Osteoblast (primary cell): Measurements from ENCODE around the gene SVEP1. TPM values are rescaled to one million over a fixed set of nuclear protein-coding genes. Genes with fewer than 3 reads are reported as not detected.

Experiments used
- DNase-seq: peaks from one replicate; pipeline ENCODE4 v3.0.0; 2011; ENCODE audit warnings: low spot score, mixed read lengths; ENCODE audit not compliant: insufficient read length; ENCODE audit errors: missing footprints
- H2AFZ ChIP-seq: 2 replicates; pipeline ENCODE4 v1.6.0; 2011; ENCODE audit warnings: mild to moderate bottlenecking, low read length
- H3K27ac ChIP-seq: 2 replicates; pipeline ENCODE4 v1.5.1; 2011; ENCODE audit warnings: mild to moderate bottlenecking, low read depth, low read length, moderate library complexity
- H3K27me3 ChIP-seq: 2 replicates; pipeline ENCODE4 v1.6.0; 2012; ENCODE audit warnings: mild to moderate bottlenecking, control low read depth, inconsistent platforms, low read length, moderate library complexity; ENCODE audit not compliant: insufficient read depth
- H3K36me3 ChIP-seq: 2 replicates; pipeline ENCODE4 v1.5.1; 2011; ENCODE audit warnings: mild to moderate bottlenecking, low read length, control low read depth, moderate library complexity; ENCODE audit not compliant: insufficient read depth
- H3K4me1 ChIP-seq: 2 replicates; pipeline ENCODE4 v1.5.1; 2011; ENCODE audit warnings: mild to moderate bottlenecking, low read length, control low read depth, moderate library complexity; ENCODE audit not compliant: insufficient read depth
- H3K4me2 ChIP-seq: 2 replicates; pipeline ENCODE4 v1.6.0; 2011; ENCODE audit warnings: mild to moderate bottlenecking, low read length; ENCODE audit not compliant: insufficient read depth
- H3K4me3 ChIP-seq: fragments of 200-600 bp; sonication (generic); 3 replicates; pipeline ENCODE4 v1.5.1; 2012; ENCODE audit warnings: mild to moderate bottlenecking, low read length, inconsistent platforms; ENCODE audit not compliant: insufficient read depth
- H3K79me2 ChIP-seq: 2 replicates; pipeline ENCODE4 v1.6.0; 2012; ENCODE audit warnings: mild to moderate bottlenecking, low read length, control low read depth, inconsistent platforms; ENCODE audit not compliant: insufficient read depth
- H3K9me3 ChIP-seq: 2 replicates; pipeline ENCODE4 v1.5.1; 2011; ENCODE audit warnings: low read depth, low read length, control low read depth
- H4K20me1 ChIP-seq: 2 replicates; pipeline ENCODE4 v1.6.0; 2012; ENCODE audit warnings: mild to moderate bottlenecking, low read length, control low read depth; ENCODE audit not compliant: insufficient read depth
- total RNA-seq: library from RNA; depleted of rRNA; stranded (reverse); fragments of >200 nt; gene quantifications from 2 replicates; pipeline ENCODE4 v1.2.3, GENCODE V29; 2012
- TF ChIP-seq, protein P1 (sequence below): IDR thresholded peaks from 2 replicates; pipeline ENCODE4 v1.5.1; 2011; ENCODE audit warnings: mild to moderate bottlenecking, low read depth, low read length, moderate library complexity; ENCODE audit errors: extremely low read depth

The SVEP1 gene
- total RNA-seq, 1 donor = 37.6 TPM

DNA sequence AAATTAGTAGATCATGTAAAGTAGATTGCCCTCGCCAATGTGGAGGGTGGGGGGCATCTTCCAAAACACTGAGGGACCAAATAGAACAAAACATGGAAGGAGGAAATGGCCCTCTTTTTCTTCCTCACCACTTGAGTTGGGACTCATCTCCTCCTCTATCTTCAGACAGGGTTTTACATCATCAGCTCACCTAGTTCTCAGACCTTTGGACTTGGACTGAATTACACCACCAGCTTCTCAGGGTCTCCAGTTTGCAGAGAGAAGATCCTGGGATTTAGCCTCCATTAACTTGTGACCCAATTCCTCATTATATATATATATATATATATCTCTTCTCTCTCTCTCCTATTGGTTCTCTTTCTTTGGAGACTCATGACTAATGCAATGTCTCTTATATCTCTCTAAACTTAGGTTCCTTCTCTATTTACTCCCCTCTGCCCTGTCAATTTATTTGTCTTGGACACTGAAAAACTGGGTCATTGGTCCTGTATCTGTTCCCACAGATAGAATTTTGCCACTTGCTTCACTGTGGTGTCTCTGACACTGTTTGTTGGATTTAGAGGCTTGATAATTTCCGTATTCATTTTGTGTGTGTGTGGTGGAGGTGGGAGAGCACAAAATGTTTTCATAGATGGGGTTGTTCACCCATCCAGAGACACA lies 187.6 kb downstream of the SVEP1 start:
- DNase-seq = no peak
- H3K4me2 ChIP-seq = no peak overlapping the region
- H2AFZ ChIP-seq = no peak overlapping the region
- H3K9me3 ChIP-seq = no peaks in the 10 kb centered on the region
- H3K4me1 ChIP-seq = no peaks in the 10 kb centered on the region
- H3K36me3 ChIP-seq = peaks cover 5% of the 10 kb centered on the region
- no peaks in the 10 kb centered on the region for H3K79me2 ChIP-seq
- H3K27ac ChIP-seq = no peak overlapping the region
- no peak overlapping the region for H3K4me3 ChIP-seq
- TF ChIP-seq, protein P1, sequence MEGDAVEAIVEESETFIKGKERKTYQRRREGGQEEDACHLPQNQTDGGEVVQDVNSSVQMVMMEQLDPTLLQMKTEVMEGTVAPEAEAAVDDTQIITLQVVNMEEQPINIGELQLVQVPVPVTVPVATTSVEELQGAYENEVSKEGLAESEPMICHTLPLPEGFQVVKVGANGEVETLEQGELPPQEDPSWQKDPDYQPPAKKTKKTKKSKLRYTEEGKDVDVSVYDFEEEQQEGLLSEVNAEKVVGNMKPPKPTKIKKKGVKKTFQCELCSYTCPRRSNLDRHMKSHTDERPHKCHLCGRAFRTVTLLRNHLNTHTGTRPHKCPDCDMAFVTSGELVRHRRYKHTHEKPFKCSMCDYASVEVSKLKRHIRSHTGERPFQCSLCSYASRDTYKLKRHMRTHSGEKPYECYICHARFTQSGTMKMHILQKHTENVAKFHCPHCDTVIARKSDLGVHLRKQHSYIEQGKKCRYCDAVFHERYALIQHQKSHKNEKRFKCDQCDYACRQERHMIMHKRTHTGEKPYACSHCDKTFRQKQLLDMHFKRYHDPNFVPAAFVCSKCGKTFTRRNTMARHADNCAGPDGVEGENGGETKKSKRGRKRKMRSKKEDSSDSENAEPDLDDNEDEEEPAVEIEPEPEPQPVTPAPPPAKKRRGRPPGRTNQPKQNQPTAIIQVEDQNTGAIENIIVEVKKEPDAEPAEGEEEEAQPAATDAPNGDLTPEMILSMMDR = no peak
- no peaks in the 10 kb centered on the region for H3K27me3 ChIP-seq
- H4K20me1 ChIP-seq = peaks cover 3% of the 10 kb centered on the region

DNA sequence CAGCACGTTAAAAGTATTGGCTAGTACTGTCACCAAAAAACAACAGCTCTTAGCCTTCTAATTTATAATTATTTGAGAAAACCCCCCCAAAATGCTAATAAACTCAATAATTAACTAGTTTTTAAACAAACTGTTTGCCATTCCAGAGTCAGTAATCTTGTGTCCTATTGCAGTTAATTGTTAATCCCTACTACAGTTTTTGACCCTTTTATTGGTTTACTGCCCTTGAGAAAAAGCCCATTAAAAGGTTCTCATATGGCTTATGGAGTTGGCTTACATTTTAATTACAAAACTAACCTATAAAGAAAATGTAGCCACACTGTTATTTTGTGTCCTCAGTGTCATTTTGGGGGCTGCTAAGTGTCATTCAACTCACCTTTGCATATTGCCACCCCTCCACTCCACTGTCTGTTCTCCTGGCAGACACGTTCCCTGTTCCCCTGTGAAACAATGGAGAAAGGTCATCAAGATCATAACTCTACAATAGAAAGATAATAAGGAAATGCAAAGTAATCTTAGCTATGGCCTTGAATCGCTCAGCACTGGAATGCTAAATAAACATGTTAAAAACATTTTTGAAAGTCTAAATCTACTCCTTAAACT lies 190.3 kb downstream of the SVEP1 start:
- no peaks in the 10 kb centered on the region for H3K27me3 ChIP-seq
- no peaks in the 10 kb centered on the region for H3K4me1 ChIP-seq
- H3K36me3 ChIP-seq = peaks cover 29% of the 10 kb centered on the region
- H3K27ac ChIP-seq = no peak overlapping the region
- no peaks in the 10 kb centered on the region for H3K79me2 ChIP-seq
- no peak overlapping the region for H2AFZ ChIP-seq
- H3K4me2 ChIP-seq = no peak overlapping the region
- H3K4me3 ChIP-seq = no peak overlapping the region
- no peak for DNase-seq
- TF ChIP-seq, protein P1 = no peak
- no peaks in the 10 kb centered on the region for H3K9me3 ChIP-seq
- peaks cover 3% of the 10 kb centered on the region for H4K20me1 ChIP-seq

DNA sequence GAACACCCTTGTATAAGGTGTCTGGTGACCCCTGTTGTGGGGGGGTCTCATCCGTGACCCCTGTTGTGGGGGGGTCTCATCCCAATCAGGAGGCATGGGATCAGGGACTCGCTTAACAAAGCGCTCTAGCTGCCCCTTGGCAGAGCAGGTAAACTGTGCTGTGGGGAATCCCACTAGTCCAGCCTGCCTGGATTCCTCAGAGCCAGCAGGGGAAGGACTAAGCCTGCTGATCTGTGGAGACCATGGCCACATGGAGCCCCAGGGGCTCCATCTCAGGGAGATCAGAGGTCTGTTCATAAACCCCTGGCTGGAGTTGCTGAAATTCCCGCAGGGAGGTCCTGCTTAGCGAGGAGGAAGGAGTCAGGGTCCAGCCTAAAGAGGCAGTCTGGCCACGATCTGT lies 196.1 kb downstream of the SVEP1 start:
- Histone ChIP-seq H4K20me1 (no peaks in the 10 kb centered on the region), H3K79me2 (no peaks in the 10 kb centered on the region), H3K4me2 (no peak overlapping the region), H3K9me3 (no peaks in the 10 kb centered on the region), H3K27ac (no peak overlapping the region), H3K36me3 (peaks cover 48% of the 10 kb centered on the region), H3K4me3 (no peak overlapping the region), H2AFZ (no peak overlapping the region), H3K4me1 (no peaks in the 10 kb centered on the region), H3K27me3 (no peaks in the 10 kb centered on the region)
- no peak for DNase-seq
- TF ChIP-seq, protein P1 = no peak

DNA sequence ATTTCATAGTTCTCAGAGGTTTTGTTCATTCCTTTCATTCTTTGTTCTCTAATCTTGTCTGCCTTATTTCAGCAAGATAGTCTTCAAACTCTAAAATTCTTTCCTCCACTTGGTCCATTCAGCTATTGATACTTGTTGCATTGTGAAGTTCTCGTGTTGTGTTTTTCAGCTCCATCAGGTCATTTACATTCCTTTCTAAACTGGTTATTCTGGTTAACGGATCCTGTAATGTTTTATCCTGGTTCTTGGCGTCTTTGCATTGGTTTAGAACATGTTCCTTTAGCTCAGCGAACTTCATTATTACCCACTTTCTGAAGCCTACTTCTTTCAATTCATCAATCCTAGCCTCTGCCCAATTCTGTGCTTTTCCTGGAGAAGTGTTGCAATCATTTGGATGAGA lies 196.8 kb downstream of the SVEP1 start:
- Histone ChIP-seq H3K4me2 (no peak overlapping the region), H3K27me3 (no peaks in the 10 kb centered on the region), H3K79me2 (no peaks in the 10 kb centered on the region), H3K9me3 (no peaks in the 10 kb centered on the region), H3K27ac (no peak overlapping the region), H3K4me3 (no peak overlapping the region), H4K20me1 (no peaks in the 10 kb centered on the region), H2AFZ (no peak overlapping the region), H3K36me3 (peaks cover 49% of the 10 kb centered on the region), H3K4me1 (no peaks in the 10 kb centered on the region)
- TF ChIP-seq, protein P1 = no peak
- no peak for DNase-seq
